ENCODE data around the gene WNT10A.

DNA sequence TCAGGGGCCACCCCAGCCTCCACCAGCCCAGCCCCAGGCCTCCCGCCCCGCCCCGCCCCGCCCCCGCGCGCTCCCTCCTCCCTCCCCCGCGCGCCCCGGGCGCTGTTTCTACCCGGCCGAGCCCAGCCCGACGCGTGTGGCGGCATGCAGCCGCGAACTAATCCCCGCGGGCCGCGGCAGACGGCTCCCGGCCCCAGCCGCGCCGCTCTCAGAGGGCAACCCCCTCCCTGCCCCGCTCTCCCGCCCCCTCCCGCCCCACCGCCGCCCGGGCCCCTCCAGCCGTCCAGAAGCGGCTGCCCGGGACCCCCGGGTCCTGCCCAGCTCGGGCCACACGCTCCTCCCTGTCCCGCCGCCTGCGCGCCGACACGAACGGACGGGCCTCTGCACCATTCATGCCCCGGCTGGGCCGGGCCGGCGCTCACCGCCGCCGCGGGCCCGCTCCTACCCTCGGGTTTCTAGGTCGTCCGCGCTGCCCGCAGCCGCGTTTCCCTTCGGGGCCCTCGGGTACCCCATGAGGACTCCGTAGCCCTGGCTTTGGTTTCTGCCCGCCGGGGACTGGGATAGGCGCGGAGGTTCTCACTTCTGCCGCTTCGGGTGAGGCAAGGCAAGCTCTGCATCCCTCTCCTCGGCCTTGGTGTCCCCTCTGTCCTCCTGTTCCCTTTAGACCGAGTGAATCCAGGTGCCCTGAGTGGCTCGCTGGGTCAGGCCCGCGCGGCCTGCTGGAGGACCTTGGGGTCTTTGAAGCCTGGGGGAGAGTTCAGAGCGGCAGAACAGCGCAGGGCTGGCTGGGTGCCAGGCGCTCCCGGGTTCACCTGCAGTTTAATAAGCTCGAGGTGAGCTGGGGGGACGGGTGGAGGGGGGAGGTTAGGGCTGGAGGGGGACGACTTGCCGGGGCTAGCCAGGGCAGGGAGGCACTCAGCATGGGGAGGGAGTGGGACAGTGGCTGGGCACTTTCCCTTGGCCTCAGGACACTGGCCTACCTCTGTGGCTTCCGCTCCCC lies 3.1 kb downstream of the WNT10A start:
- TF ChIP-seq, protein P1, sequence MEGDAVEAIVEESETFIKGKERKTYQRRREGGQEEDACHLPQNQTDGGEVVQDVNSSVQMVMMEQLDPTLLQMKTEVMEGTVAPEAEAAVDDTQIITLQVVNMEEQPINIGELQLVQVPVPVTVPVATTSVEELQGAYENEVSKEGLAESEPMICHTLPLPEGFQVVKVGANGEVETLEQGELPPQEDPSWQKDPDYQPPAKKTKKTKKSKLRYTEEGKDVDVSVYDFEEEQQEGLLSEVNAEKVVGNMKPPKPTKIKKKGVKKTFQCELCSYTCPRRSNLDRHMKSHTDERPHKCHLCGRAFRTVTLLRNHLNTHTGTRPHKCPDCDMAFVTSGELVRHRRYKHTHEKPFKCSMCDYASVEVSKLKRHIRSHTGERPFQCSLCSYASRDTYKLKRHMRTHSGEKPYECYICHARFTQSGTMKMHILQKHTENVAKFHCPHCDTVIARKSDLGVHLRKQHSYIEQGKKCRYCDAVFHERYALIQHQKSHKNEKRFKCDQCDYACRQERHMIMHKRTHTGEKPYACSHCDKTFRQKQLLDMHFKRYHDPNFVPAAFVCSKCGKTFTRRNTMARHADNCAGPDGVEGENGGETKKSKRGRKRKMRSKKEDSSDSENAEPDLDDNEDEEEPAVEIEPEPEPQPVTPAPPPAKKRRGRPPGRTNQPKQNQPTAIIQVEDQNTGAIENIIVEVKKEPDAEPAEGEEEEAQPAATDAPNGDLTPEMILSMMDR (IDR thresholded peaks at IDR 0.05), result no peak
- no peak for TF ChIP-seq POLR2A (IDR thresholded peaks at IDR 0.05)
